ENCODE measurements around the gene ITGAL. TPM values are rescaled to one million over a fixed set of nuclear protein-coding genes. Genes with fewer than 3 reads are reported as not detected.
A peak's percentile ranks its signal among the peaks of the same experiment; 100 is the strongest.
"Not testable (repeated sequence)": the region's sequence is repeated elsewhere in the genome, so short reads cannot be mapped to it uniquely, and the experiment has no call there.

ITGAL gene
- total RNA-seq, 6 experiments from 2014 or later = 7.3 to 12.4 (median 10.2) TPM

GRCh38 chr16:30445408-30446202 is 26.9 kb upstream of the ITGAL start, which contains the start of gene SEPHS2:
Gene SEPHS2, minus strand, starts transcription at chr16:30445874. Its CDS starts 147 bp downstream, at chr16:30445727.
- ATAC-seq = peak; percentile 74 to 84 (median 80)
- under 1% methylated on average over 24 of the region's 59 CpGs for WGBS (ENCODE audit: insufficient coverage, low coverage, low lambda C conversion rate, missing lambda C conversion rate)
- Histone ChIP-seq H3K9me3 (no peaks in the 10 kb centered on the region), H3K4me3 (peak within 1 kb of the TSS; percentile 69 to 96 (median 83)), H3K36me3 (peaks cover 0 to 4% (median 2%) of the 10 kb centered on the region in 4 donors), H3K4me1 (peaks cover 0 to 36% (median 9%) of the 10 kb centered on the region in 4 donors), H3K27ac (peak within 1 kb of the TSS; percentile 86 to 98 (median 94)), H3K27me3 (no peaks in the 10 kb centered on the region)
- TF ChIP-seq POLR2A (IDR thresholded peaks at IDR 0.05) = peak; percentile 100
- TF ChIP-seq, protein P1, sequence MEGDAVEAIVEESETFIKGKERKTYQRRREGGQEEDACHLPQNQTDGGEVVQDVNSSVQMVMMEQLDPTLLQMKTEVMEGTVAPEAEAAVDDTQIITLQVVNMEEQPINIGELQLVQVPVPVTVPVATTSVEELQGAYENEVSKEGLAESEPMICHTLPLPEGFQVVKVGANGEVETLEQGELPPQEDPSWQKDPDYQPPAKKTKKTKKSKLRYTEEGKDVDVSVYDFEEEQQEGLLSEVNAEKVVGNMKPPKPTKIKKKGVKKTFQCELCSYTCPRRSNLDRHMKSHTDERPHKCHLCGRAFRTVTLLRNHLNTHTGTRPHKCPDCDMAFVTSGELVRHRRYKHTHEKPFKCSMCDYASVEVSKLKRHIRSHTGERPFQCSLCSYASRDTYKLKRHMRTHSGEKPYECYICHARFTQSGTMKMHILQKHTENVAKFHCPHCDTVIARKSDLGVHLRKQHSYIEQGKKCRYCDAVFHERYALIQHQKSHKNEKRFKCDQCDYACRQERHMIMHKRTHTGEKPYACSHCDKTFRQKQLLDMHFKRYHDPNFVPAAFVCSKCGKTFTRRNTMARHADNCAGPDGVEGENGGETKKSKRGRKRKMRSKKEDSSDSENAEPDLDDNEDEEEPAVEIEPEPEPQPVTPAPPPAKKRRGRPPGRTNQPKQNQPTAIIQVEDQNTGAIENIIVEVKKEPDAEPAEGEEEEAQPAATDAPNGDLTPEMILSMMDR (IDR thresholded peaks at IDR 0.05) = peak in 3 of 4 donors; percentile 17 to 24 (median 21)
- peak; percentile 96 to 100 (median 99) for DNase-seq
- intact Hi-C loops (cut with DNase I) = no loop called here

GRCh38 chr16:30446203-30446595 is 26.3 kb upstream of the ITGAL start:
- Histone ChIP-seq H3K36me3 (peaks cover 0 to 4% (median 2%) of the 10 kb centered on the region in 4 donors), H3K4me1 (peaks cover 0 to 36% (median 9%) of the 10 kb centered on the region in 4 donors), H3K27me3 (no peaks in the 10 kb centered on the region), H3K27ac (peak overlapping the region; percentile 86 to 98 (median 94)), H3K4me3 (peak overlapping the region; percentile 69 to 96 (median 83)), H3K9me3 (no peaks in the 10 kb centered on the region)
- WGBS (ENCODE audit: insufficient coverage, low coverage, low lambda C conversion rate, missing lambda C conversion rate) = 10% methylated on average over 6 of the region's 10 CpGs
- ATAC-seq = peak; percentile 1 to 30 (median 14)
- intact Hi-C loops (cut with DNase I) = no loop called here
- TF ChIP-seq POLR2A (IDR thresholded peaks at IDR 0.05) = no peak
- TF ChIP-seq, protein P1 (IDR thresholded peaks at IDR 0.05) = no peak
- DNase-seq = no peak

DNA sequence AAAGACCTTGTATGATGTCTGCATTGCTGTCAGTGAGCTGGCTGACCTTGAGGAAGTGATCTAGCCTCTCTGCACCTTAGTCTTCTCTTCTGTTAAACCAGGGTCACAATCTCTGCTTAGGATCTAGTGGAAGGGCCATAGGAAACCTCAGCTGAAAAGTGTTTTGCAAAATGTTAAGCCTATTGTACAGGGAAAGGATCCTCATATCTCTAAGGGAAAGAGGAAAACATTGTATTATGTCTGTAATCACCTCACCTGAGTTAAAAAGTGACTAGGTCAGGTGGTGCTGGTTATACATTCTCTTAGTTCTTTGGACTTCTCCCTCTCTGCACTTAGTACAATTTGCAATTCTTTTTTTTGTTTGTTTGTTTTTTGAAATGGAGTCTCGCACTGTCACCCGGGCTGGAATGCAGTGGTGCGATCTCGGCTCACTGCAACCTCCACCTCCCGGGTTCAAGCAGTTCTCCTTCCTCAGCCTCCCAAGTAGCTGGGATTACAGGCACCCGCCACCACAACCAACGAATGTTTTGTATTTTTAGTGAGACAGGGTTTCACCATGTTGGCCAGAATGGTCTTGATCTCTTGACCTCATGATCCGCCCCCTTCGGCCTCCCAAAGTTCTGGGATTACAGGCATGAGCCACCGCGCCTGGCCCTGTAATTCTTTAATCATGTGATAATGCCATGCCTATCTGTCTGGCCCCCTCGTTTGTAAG is 24.9 kb upstream of the ITGAL start:
- Histone ChIP-seq H3K27me3 (no peaks in the 10 kb centered on the region), H3K4me3 (peak overlapping the region in 2 of 3 donors; percentile 1 to 69), H3K27ac (peak overlapping the region; percentile 86 to 98 (median 94)), H3K9me3 (no peaks in the 10 kb centered on the region), H3K36me3 (peaks cover 0 to 4% (median 2%) of the 10 kb centered on the region in 4 donors), H3K4me1 (peaks cover 0 to 36% (median 9%) of the 10 kb centered on the region in 4 donors)
- ATAC-seq (peak; percentile 49 to 71 (median 56)), DNase-seq (peak in 1 of 3 donors; percentile 60)
- intact Hi-C loops (cut with DNase I) = no loop called here
- TF ChIP-seq, protein P1 (IDR thresholded peaks at IDR 0.05) = no peak
- peak; percentile 73 for TF ChIP-seq POLR2A (IDR thresholded peaks at IDR 0.05)
- 34% methylated on average over 11 of the region's 12 CpGs for WGBS (ENCODE audit: insufficient coverage, low coverage, low lambda C conversion rate, missing lambda C conversion rate)

GRCh38 chr16:30449116-30449435 is 23.5 kb upstream of the ITGAL start:
- Histone ChIP-seq H3K27me3 (no peaks in the 10 kb centered on the region), H3K9me3 (no peaks in the 10 kb centered on the region), H3K27ac (peak overlapping the region in 2 of 3 donors; percentile 86 to 94), H3K36me3 (peaks cover 0 to 3% (median 0%) of the 10 kb centered on the region in 4 donors), H3K4me3 (no peak overlapping the region), H3K4me1 (peaks cover 0 to 32% (median 9%) of the 10 kb centered on the region in 4 donors)
- WGBS (ENCODE audit: insufficient coverage, low coverage, low lambda C conversion rate, missing lambda C conversion rate) = 51% methylated on average over 3 of the region's 3 CpGs
- no peak for ATAC-seq
- no peak for DNase-seq
- intact Hi-C loops (cut with DNase I) = no loop called here
- TF ChIP-seq POLR2A (IDR thresholded peaks at IDR 0.05) = no peak
- TF ChIP-seq, protein P1 (IDR thresholded peaks at IDR 0.05) = no peak

- not testable (repeated sequence) for H3K4me3 ChIP-seq, H3K27me3 ChIP-seq, H3K36me3 ChIP-seq, H3K9me3 ChIP-seq, ATAC-seq, DNase-seq, H3K27ac ChIP-seq
- peaks cover 0 to 13% (median 5%) of the 10 kb centered on the region in 4 donors for H3K4me1 ChIP-seq
- WGBS (ENCODE audit: insufficient coverage, low coverage, low lambda C conversion rate, missing lambda C conversion rate) = 80% methylated on average over 17 of the region's 20 CpGs
- intact Hi-C loops (cut with DNase I) = loop anchor here in 1 of 2 donors (10.0 kb wide), 1 partner anchor 62 kb away; no protein-coding TSS in a partner anchor
Observed at GRCh38 chr16:30452709-30453580, 19.6 kb upstream of the ITGAL start.
